Measurements from ENCODE around the gene TRIM67.

GRCh38 chr1:231130544-231130943, 31.3 kb upstream of the TRIM67 start:
- TF ChIP-seq CTCF (tag by site-specific recombination; IDR thresholded peaks at IDR 0.05) (no peak), OVOL3 (tag by site-specific recombination; IDR thresholded peaks at IDR 0.05) (no peak), PBX3 (CRISPR knock-in tag; IDR thresholded peaks at IDR 0.05) (no peak), ZSCAN18 (tag by site-specific recombination; IDR thresholded peaks at IDR 0.05) (no peak), ZNF133 (tag by site-specific recombination; IDR thresholded peaks at IDR 0.05) (no peak), SP7 (tag by site-specific recombination; IDR thresholded peaks at IDR 0.05) (no peak), ZBTB7A (tag by site-specific recombination; IDR thresholded peaks at IDR 0.05; ENCODE audit: low read depth) (no peak), YY1 (tag by site-specific recombination; IDR thresholded peaks at IDR 0.05) (no peak), ZNF747 (tag by site-specific recombination; IDR thresholded peaks at IDR 0.05) (no peak), ZNF76 (tag by site-specific recombination; IDR thresholded peaks at IDR 0.05; ENCODE audit: borderline replicate concordance, low read depth) (no peak), ZBTB11 (tag by site-specific recombination; conservative IDR thresholded peaks at IDR 0.05; ENCODE audit: low read depth) (no peak), GLIS2 (tag by site-specific recombination; IDR thresholded peaks at IDR 0.05) (no peak), ZNF660 (tag by site-specific recombination; IDR thresholded peaks at IDR 0.05) (no peak), ZNF311 (tag by site-specific recombination; IDR thresholded peaks at IDR 0.05; ENCODE audit: borderline replicate concordance) (no peak)
